K562 (cell line): ENCODE measurements around the gene YARS1. TPM values are rescaled to one million over a fixed set of nuclear protein-coding genes. Genes with fewer than 3 reads are reported as not detected.

Experiments used
- CBFB ChIP-seq: sonication (generic); formaldehyde crosslinking; IDR thresholded peaks from 2 replicates; pipeline ENCODE4 v1.4.0; 2020; ENCODE audit warnings: mild to moderate bottlenecking, missing genetic modification reagents
- CHD4 ChIP-seq: fragments of 200-600 bp; sonication (generic); IDR thresholded peaks from 3 replicates; pipeline ENCODE4 v1.6.1; 2012; ENCODE audit warnings: low read depth, mild to moderate bottlenecking, mixed read lengths, low read length, inconsistent platforms; ENCODE audit not compliant: insufficient read depth, insufficient replicate concordance, poor library complexity, severe bottlenecking
- CXXC5 ChIP-seq: fragments of 250-450 bp; sonication (Bioruptor Pico); IDR thresholded peaks from 2 replicates; pipeline ENCODE4 v1.8.0; 2022; ENCODE audit warnings: inconsistent platforms, mild to moderate bottlenecking, moderate library complexity
- HDAC1 ChIP-seq, 2 experiments: fragments of 450-650 bp; IDR thresholded peaks; 2 replicates each; pipeline ENCODE4 v1.6.1; 2016 to 2017; ENCODE audit warnings: inconsistent platforms in 1 of 2, mild to moderate bottlenecking in 1 of 2, moderate library complexity in 1 of 2
- HLTF ChIP-seq: fragments of 450-650 bp; IDR thresholded peaks from 2 replicates; pipeline ENCODE4 v1.6.1; 2016
- MAZ ChIP-seq, 2 experiments: fragments of 450-650 bp in 1 of 2; sonication (generic) in 1 of 2; formaldehyde crosslinking; IDR thresholded peaks in 1 of 2; conservative IDR thresholded peaks in 1 of 2; 2 replicates each; pipeline versions ENCODE4 v1.4.0 to v1.5.0; 2020; ENCODE audit warnings: mild to moderate bottlenecking in 1 of 2, missing genetic modification reagents in 1 of 2
- MNT ChIP-seq, 2 experiments: fragments of 450-650 bp; conservative IDR thresholded peaks; 2 replicates each; pipeline ENCODE4 v1.6.1; 2017; ENCODE audit warnings: mild to moderate bottlenecking in 2 of 2, moderate library complexity in 2 of 2
- SMARCA5 ChIP-seq: fragments of 450-650 bp; IDR thresholded peaks from 2 replicates; pipeline ENCODE4 v1.6.1; 2016
- TAF7 ChIP-seq: fragments of 450-650 bp; IDR thresholded peaks from 2 replicates; pipeline ENCODE4 v1.6.1; 2016; ENCODE audit warnings: missing genetic modification characterization, missing compliant biosample characterization
- ZBED1 ChIP-seq: IDR thresholded peaks from 2 replicates; pipeline ENCODE4 v1.6.1; 2014
- ZBTB2 ChIP-seq: fragments of 450-650 bp; IDR thresholded peaks from 2 replicates; pipeline ENCODE4 v1.6.1; 2016; ENCODE audit warnings: antibody characterized with exemption
- ZBTB40 ChIP-seq, 2 experiments: fragments of 450-650 bp in 1 of 2; sonication (generic) in 1 of 2; formaldehyde crosslinking in 1 of 2; IDR thresholded peaks; 2 replicates each; pipeline versions ENCODE4 v1.7.1 to v1.9.0; 2016 to 2022; ENCODE audit warnings: inconsistent platforms in 1 of 2, mild to moderate bottlenecking in 1 of 2, missing genetic modification reagents in 1 of 2
- ZNF830 ChIP-seq: fragments of 250-450 bp; sonication (Bioruptor Pico); IDR thresholded peaks from 2 replicates; pipeline ENCODE4 v1.5.0; 2021; ENCODE audit warnings: mild to moderate bottlenecking
- polyA plus RNA-seq, 8 experiments: library from polyadenylated mRNA; depleted of rRNA in 4 of 8; stranded (reverse) in 5 of 8; unstranded in 3 of 8; fragments of >200 nt; fragmentation: Nextera tagmentation in 2 of 8; fragmentation: Illumina TruSeq in 1 of 8; extraction: Ambion mirVana in 2 of 8; extraction: Trizol in 1 of 8; gene quantifications; 2 replicates each; pipeline versions ENCODE4 v1.2.1 to v1.2.3, GENCODE V29; 2011 to 2014; ENCODE audit warnings: inconsistent platforms in 1 of 8, missing spikeins in 1 of 8
- total RNA-seq, 7 experiments: library from RNA; depleted of rRNA in 6 of 7; stranded (reverse); fragments of >200 nt in 6 of 7; fragmentation: Illumina TruSeq in 2 of 7; extraction: Trizol in 2 of 7; gene quantifications; 2 replicates each; pipeline versions ENCODE4 v1.2.1 to v1.2.3, GENCODE V29; 2011 to 2021; ENCODE audit warnings: low replicate concordance in 1 of 7

The YARS1 gene
- total and polyA plus RNA-seq, 9 of the 15 experiments (the other 6 are each of a cell fraction or from before 2014, with no cell fraction given): 66.2 to 336 (median 201) TPM

- TF ChIP-seq ZNF830 (CRISPR knock-in tag) (peak; percentile 78; the same call in 1 of the 2 replicates), ZBTB40 (IDR thresholded peaks at IDR 0.05) (peak; percentile 74), ZBTB40 (CRISPR knock-in tag; IDR thresholded peaks at IDR 0.05) (no peak), MNT (conservative IDR thresholded peaks at IDR 0.05) (peak in 1 of 2 experiments; percentile 30; a peak in 1 of 4 replicates), SMARCA5 (peak; percentile 88), ZBED1 (no peak), HDAC1 (IDR thresholded peaks at IDR 0.05) (peak in 1 of 2 experiments; percentile 90; a peak in 2 of 4 replicates), CXXC5 (CRISPR knock-in tag) (no peak), CBFB (peak; percentile 82; the same call in 1 of the 2 replicates), TAF7 (tag) (peak; percentile 21; the same call in 1 of the 2 replicates), ZBTB2 (peak; percentile 91), MAZ (CRISPR knock-in tag; conservative IDR thresholded peaks at IDR 0.05 in 1 of 2, IDR thresholded peaks at IDR 0.05 in 1 of 2) (peak in 1 of 2 experiments; percentile 3; a peak in 2 of 4 replicates), HLTF (0 out of 2 replicates have a peak, but pooled peaks have one; percentile 86), CHD4 (no peak)
Measured at GRCh38 chr1:32754317-32755097, 62.7 kb downstream of the YARS1 start (continued).
